ENCODE results near the gene SCAMP3. TPM values are rescaled to one million over a fixed set of nuclear protein-coding genes. Genes with fewer than 3 reads are reported as not detected.
"Not testable (repeated sequence)": the region's sequence is repeated elsewhere in the genome, so short reads cannot be mapped to it uniquely, and the experiment has no call there.

Gene SCAMP3
- total and polyA plus RNA-seq, 2 experiments from 2014 or later = 50.5 to 52.5 TPM

GRCh38 chr1:155223047-155223446 lies 39.1 kb downstream of the SCAMP3 start (continued):
- TF ChIP-seq CTCF (conservative IDR thresholded peaks at IDR 0.05; ENCODE audit: low read depth in 2 of 2) (no peak), EZH2phosphoT487 (IDR thresholded peaks at IDR 0.05; ENCODE audit: unreplicated experiment) (no peak), ZNF462 (CRISPR knock-in tag; IDR thresholded peaks at IDR 0.05) (no peak), NANOG (IDR thresholded peaks at IDR 0.05; ENCODE audit: borderline replicate concordance) (no peak), JUNB (IDR thresholded peaks at IDR 0.05; ENCODE audit: unreplicated experiment) (no peak), ZNF331 (CRISPR knock-in tag; IDR thresholded peaks at IDR 0.05; ENCODE audit: low read depth) (no peak), ZNF114 (CRISPR knock-in tag; IDR thresholded peaks at IDR 0.05) (no peak)

- not testable (repeated sequence) for ATAC-seq, H3K9me3 Mint-ChIP-seq
These were observed 41.8 kb downstream of the SCAMP3 start for GRCh38 chr1:155220211-155220965.

More at GRCh38 chr1:155220211-155220965, 41.8 kb downstream of the SCAMP3 start:
- not testable (repeated sequence) for H3K27ac Mint-ChIP-seq; DNase-seq (ENCODE audit: low spot score); H3K36me3 ChIP-seq (ENCODE audit: insufficient read depth); H3K4me1 ChIP-seq (ENCODE audit: insufficient read depth); H3K27me3 ChIP-seq (ENCODE audit: insufficient read depth); H3F3A ChIP-seq (replicated peaks; ENCODE audit: low read depth); H3K4me3 Mint-ChIP-seq; H3K4me2 ChIP-seq; H3K27me3 Mint-ChIP-seq (ENCODE audit: insufficient read depth, low read depth, poor library complexity); H3K9me2 ChIP-seq (ENCODE audit: insufficient read depth); H3K4me3 ChIP-seq; H4K20me1 ChIP-seq (replicated peaks; ENCODE audit: insufficient read depth); H3K79me2 ChIP-seq (replicated peaks; ENCODE audit: insufficient read depth); H3K36me3 Mint-ChIP-seq (ENCODE audit: low read depth)
- Histone ChIP-seq H3K27ac (ENCODE audit: low read depth) (peak overlapping the region; percentile 7; the same call in 1 of the 2 replicates), H2AFZ (0 out of 2 replicates have a peak overlapping the region, but pooled peaks have one; percentile 67)
- H3K4me1 Mint-ChIP-seq = peaks cover 18% of the 10 kb centered on the region
